Thoracic aorta (tissue), 2 donors: Measurements from ENCODE around the gene ANGEL1. TPM values are rescaled to one million over a fixed set of nuclear protein-coding genes. Genes with fewer than 3 reads are reported as not detected.

ENCODE experiments used
- ATAC-seq: fragments of 150-250 bp; one replicate; pipeline ENCODE4 v1.8.0; 2017; ENCODE audit warnings: low read depth; ENCODE audit not compliant: insufficient number of reproducible peaks, low FRiP score
- DNase-seq: peaks from one replicate; pipeline ENCODE4 v3.0.0-alpha.2; 2020; ENCODE audit warnings: low spot score
- H3K27ac ChIP-seq, 2 donors: fragments of 200-600 bp; sonication (generic); 1 replicate in 1 of 2; 2 replicates in 1 of 2; pipeline ENCODE4 v1.5.1; 2016; ENCODE audit warnings: mild to moderate bottlenecking in 2 of 2, moderate library complexity in 2 of 2
- H3K27me3 ChIP-seq: fragments of 200-600 bp; sonication (generic); replicated peaks from 2 replicates; pipeline ENCODE4 v1.6.0; 2016; ENCODE audit warnings: mild to moderate bottlenecking; ENCODE audit not compliant: insufficient read depth
- H3K36me3 ChIP-seq: fragments of 200-600 bp; sonication (generic); one replicate; pipeline ENCODE4 v1.5.1; 2016
- H3K4me1 ChIP-seq, 2 donors: fragments of 200-600 bp; sonication (generic); 1 replicate in 1 of 2; 2 replicates in 1 of 2; pipeline versions ENCODE4 v1.5.1 to v1.6.0; 2016; ENCODE audit warnings: low read depth in 2 of 2, mild to moderate bottlenecking in 1 of 2; ENCODE audit not compliant: control insufficient read depth in 1 of 2
- H3K4me3 ChIP-seq: fragments of 200-600 bp; sonication (generic); 2 replicates; pipeline ENCODE4 v1.5.1; 2016; ENCODE audit warnings: mild to moderate bottlenecking
- H3K9me3 ChIP-seq: fragments of 200-600 bp; sonication (generic); 2 replicates; pipeline ENCODE4 v1.5.1; 2016
- CTCF ChIP-seq: fragments of 200-600 bp; sonication (generic); IDR thresholded peaks from one replicate; pipeline ENCODE4 v1.5.1; 2019; ENCODE audit warnings: antibody characterized with exemption
- total RNA-seq, 2 donors: library from RNA; depleted of rRNA; stranded (reverse); fragments of >200 nt; gene quantifications; one replicate each; pipeline versions ENCODE4 v1.1.0 to v1.2.3, GENCODE V29; 2016

The ANGEL1 gene
- total RNA-seq, 2 donors from 2014 or later: 19.5 to 24.5 TPM

DNA sequence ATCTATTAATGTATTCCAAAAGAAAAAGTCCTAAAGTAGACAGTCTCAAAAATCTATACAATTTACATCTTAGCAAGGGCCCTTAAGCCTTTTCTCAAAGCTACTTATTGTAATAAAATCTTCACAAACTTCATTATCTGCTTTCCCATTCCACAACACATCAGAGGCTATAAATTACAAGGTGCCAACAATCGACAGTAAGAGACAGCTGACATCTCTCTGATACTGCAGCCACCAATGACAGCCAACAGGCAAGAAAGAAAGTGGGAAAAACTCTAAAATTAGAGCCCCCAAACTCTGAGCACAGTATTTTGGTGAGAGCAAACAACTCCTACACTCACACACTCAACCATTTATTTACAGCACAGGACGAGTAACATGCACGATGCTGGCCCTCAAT lies 2.2 kb downstream of the ANGEL1 start:
- H3K4me3 ChIP-seq: peak overlapping the region; percentile 94
- no peak for ATAC-seq
- peaks cover 15% of the 10 kb centered on the region for H3K36me3 ChIP-seq
- H3K27me3 ChIP-seq: no peaks in the 10 kb centered on the region
- H3K27ac ChIP-seq: no peak overlapping the region
- TF ChIP-seq CTCF: no peak
- peaks cover 12 to 19% of the 10 kb centered on the region in 2 donors for H3K4me1 ChIP-seq
- no peak for DNase-seq
- H3K9me3 ChIP-seq: no peaks in the 10 kb centered on the region

DNA sequence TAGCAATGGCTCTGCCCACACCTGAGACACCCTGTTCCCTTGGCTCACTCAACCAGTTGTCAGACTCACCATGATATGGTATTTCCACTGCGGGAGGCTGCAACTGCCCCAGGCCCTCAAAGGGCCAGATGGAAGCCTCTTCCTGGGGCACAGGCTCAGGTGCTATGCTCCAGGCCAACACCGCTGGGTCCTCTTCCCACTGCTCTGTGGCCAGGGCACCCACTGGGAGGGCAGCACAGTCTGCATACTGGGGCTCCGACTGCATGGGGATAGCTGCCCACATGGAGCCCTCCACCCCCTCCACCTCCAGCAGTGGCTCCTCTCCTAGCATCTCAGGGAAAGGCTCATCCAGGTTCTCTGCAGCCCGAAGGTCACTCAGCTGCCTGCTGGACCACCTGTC lies 3.7 kb downstream of the ANGEL1 start:
- Histone ChIP-seq H3K36me3 (peaks cover 23% of the 10 kb centered on the region), H3K4me1 (peaks cover 12 to 19% of the 10 kb centered on the region in 2 donors), H3K27me3 (no peaks in the 10 kb centered on the region), H3K4me3 (no peak overlapping the region), H3K9me3 (no peaks in the 10 kb centered on the region), H3K27ac (no peak overlapping the region)
- DNase-seq (no peak), ATAC-seq (no peak)
- TF ChIP-seq CTCF: no peak

DNA sequence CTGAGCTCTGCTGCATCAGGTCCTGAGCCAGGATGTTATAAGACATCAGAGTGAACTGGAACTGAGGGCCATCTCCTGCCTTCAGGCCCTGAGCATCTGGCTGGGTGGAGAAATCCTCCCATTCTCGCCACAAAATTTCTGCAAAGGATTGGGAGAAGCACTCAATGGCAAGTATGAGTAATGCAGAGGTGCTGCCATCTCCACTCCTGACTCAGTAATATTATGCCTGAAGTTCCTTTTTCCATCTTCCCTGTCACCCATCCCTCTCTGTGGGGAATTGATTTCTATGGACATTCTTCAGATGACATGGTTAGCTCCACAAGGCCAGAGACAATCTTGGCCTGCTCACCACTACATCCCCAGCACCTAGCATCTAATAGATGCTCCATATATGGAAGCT lies 4.7 kb downstream of the ANGEL1 start:
- Histone ChIP-seq H3K4me1 (peaks cover 8 to 16% of the 10 kb centered on the region in 2 donors), H3K27me3 (no peaks in the 10 kb centered on the region)
- TF ChIP-seq CTCF: no peak

DNA sequence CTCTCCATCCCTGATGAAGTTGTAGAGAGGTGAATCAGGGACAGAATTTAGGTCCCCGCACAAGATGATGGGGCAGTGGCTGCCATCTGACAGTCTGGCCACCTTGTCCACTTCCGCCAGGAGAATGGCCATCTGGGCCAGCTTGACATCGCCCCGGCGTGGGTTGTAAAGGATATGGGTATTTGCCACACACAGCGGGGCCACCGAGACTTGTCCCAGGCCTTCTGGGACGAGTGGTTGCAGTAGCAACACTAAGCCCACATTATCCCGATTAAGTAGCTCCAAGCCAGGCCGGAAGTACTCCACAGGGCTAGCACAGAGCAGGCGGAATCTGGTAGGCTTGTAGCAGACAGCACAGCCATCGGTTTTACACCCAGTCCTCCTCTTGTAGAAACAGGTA lies 6.2 kb downstream of the ANGEL1 start:
- no peak for DNase-seq
- Histone ChIP-seq H3K36me3 (peaks cover 41% of the 10 kb centered on the region), H3K4me3 (no peak overlapping the region), H3K9me3 (no peaks in the 10 kb centered on the region), H3K4me1 (peaks cover 4 to 9% of the 10 kb centered on the region in 2 donors), H3K27ac (no peak overlapping the region), H3K27me3 (no peaks in the 10 kb centered on the region)
- no peak for TF ChIP-seq CTCF
- no peak for ATAC-seq

More for the DNA sequence above, 4.7 kb downstream of the ANGEL1 start:
- ATAC-seq (no peak), DNase-seq (no peak)
- H3K4me3 ChIP-seq: no peak overlapping the region
- H3K9me3 ChIP-seq: no peaks in the 10 kb centered on the region
- no peak overlapping the region for H3K27ac ChIP-seq
- H3K36me3 ChIP-seq: peaks cover 32% of the 10 kb centered on the region

GRCh38 chr14:76793956-76794355 lies 18.7 kb downstream of the ANGEL1 start:
- no peak overlapping the region for H3K4me3 ChIP-seq
- ATAC-seq (no peak), DNase-seq (no peak)
- H3K27ac ChIP-seq: no peak overlapping the region
- H3K27me3 ChIP-seq: no peaks in the 10 kb centered on the region
- H3K4me1 ChIP-seq: no peaks in the 10 kb centered on the region
- H3K36me3 ChIP-seq: peaks cover 14% of the 10 kb centered on the region
- no peak for TF ChIP-seq CTCF
- H3K9me3 ChIP-seq: no peaks in the 10 kb centered on the region
